Liver (tissue), 9 donors: ENCODE measurements around the gene SETD1B. TPM values are rescaled to one million over a fixed set of nuclear protein-coding genes. Genes with fewer than 3 reads are reported as not detected.

Experiments
- DNase-seq: peaks from one replicate; pipeline ENCODE4 v3.0.0-alpha.2; 2017; ENCODE audit warnings: low spot score
- H3K27ac ChIP-seq, 2 donors: one replicate each; pipeline ENCODE4 v1.7.0; 2013; ENCODE audit warnings: inconsistent platforms in 2 of 2, low read length in 2 of 2, control low read depth in 1 of 2, low read depth in 1 of 2, mild to moderate bottlenecking in 1 of 2
- H3K27me3 ChIP-seq, 4 donors: one replicate each; pipeline versions ENCODE4 v1.6.1 to v1.7.0; 2013; ENCODE audit warnings: low read length in 3 of 4, inconsistent platforms in 1 of 4, mild to moderate bottlenecking in 1 of 4, moderate library complexity in 1 of 4; ENCODE audit not compliant: control insufficient read depth in 4 of 4, insufficient read depth in 4 of 4
- H3K36me3 ChIP-seq, 4 donors: one replicate each; pipeline versions ENCODE4 v1.6.1 to v1.7.0; 2013; ENCODE audit warnings: low read length in 3 of 4, mild to moderate bottlenecking in 3 of 4, low read depth in 1 of 4, moderate library complexity in 1 of 4; ENCODE audit not compliant: control insufficient read depth in 4 of 4, insufficient read depth in 3 of 4
- H3K4me1 ChIP-seq, 4 donors: one replicate each; pipeline versions ENCODE4 v1.6.1 to v1.7.0; 2013; ENCODE audit warnings: low read length in 3 of 4, mild to moderate bottlenecking in 3 of 4, moderate library complexity in 1 of 4; ENCODE audit not compliant: control insufficient read depth in 4 of 4, insufficient read depth in 4 of 4
- H3K4me3 ChIP-seq, 3 donors: one replicate each; pipeline versions ENCODE4 v1.6.1 to v1.7.0; 2013; ENCODE audit warnings: low read length in 3 of 3, control low read depth in 1 of 3, low read depth in 1 of 3, mild to moderate bottlenecking in 1 of 3
- H3K9ac ChIP-seq, 2 donors: one replicate each; pipeline ENCODE4 v1.7.0; 2013; ENCODE audit warnings: low read length in 2 of 2, mild to moderate bottlenecking in 2 of 2, moderate library complexity in 2 of 2, control low read depth in 1 of 2, low read depth in 1 of 2
- H3K9me3 ChIP-seq, 4 donors: one replicate each; pipeline versions ENCODE4 v1.6.1 to v1.7.0; 2013; ENCODE audit warnings: low read length in 3 of 4; ENCODE audit not compliant: control insufficient read depth in 4 of 4
- ATF3 ChIP-seq: IDR thresholded peaks from 2 replicates; pipeline ENCODE4 v1.6.1; 2016; ENCODE audit warnings: antibody characterized with exemption
- CTCF ChIP-seq: fragments of 150-350 bp; IDR thresholded peaks from 2 replicates; pipeline ENCODE4 v1.5.1; 2017; ENCODE audit warnings: improper control_type of control experiment, low read depth, low read length; ENCODE audit not compliant: missing input control
- EGR1 ChIP-seq, 2 donors: IDR thresholded peaks; 2 replicates each; pipeline ENCODE4 v1.6.1; 2016 to 2018; ENCODE audit warnings: antibody characterized with exemption in 2 of 2, low read depth in 2 of 2
- FOXA2 ChIP-seq: IDR thresholded peaks from 2 replicates; pipeline ENCODE4 v1.6.1; 2016; ENCODE audit warnings: antibody characterized with exemption
- GABPA ChIP-seq, 2 donors: IDR thresholded peaks in 1 of 2; conservative IDR thresholded peaks in 1 of 2; 2 replicates each; pipeline ENCODE4 v1.6.1; 2016; ENCODE audit warnings: antibody characterized with exemption in 2 of 2, mild to moderate bottlenecking in 1 of 2, moderate library complexity in 1 of 2
- HNF4A ChIP-seq, 2 donors: conservative IDR thresholded peaks; 2 replicates each; pipeline ENCODE4 v1.6.1; 2016; ENCODE audit warnings: antibody characterized with exemption in 2 of 2, mild to moderate bottlenecking in 2 of 2
- HNF4G ChIP-seq: IDR thresholded peaks from 2 replicates; pipeline ENCODE4 v1.6.1; 2016; ENCODE audit warnings: antibody characterized with exemption
- MAX ChIP-seq: IDR thresholded peaks from 2 replicates; pipeline ENCODE4 v1.6.1; 2016; ENCODE audit warnings: antibody characterized with exemption
- NR2F2 ChIP-seq: IDR thresholded peaks from 2 replicates; pipeline ENCODE4 v1.6.1; 2016; ENCODE audit warnings: antibody characterized with exemption
- REST ChIP-seq: IDR thresholded peaks from 2 replicates; pipeline ENCODE4 v1.6.1; 2016; ENCODE audit warnings: antibody characterized with exemption, mild to moderate bottlenecking
- SP1 ChIP-seq: IDR thresholded peaks from 2 replicates; pipeline ENCODE4 v1.6.1; 2018; ENCODE audit warnings: antibody characterized with exemption, mild to moderate bottlenecking
- TAF1 ChIP-seq: conservative IDR thresholded peaks from 2 replicates; pipeline ENCODE4 v1.6.1; 2016; ENCODE audit warnings: antibody characterized with exemption, mild to moderate bottlenecking
- YY1 ChIP-seq: IDR thresholded peaks from 2 replicates; pipeline ENCODE4 v1.6.1; 2016; ENCODE audit warnings: antibody characterized with exemption, mild to moderate bottlenecking
- WGBS: extraction: QIAGEN DNeasy Blood & Tissue Kit; methylation state at CpG from one replicate; pipeline ENCODE4 v1.1.7; 2013; 5-methylcytosine and 5-hydroxymethylcytosine counted together
- polyA plus RNA-seq, 2 donors: library from polyadenylated mRNA; stranded (reverse) in 1 of 2; unstranded in 1 of 2; fragments of 200-250 nt in 1 of 2; fragments of >200 nt in 1 of 2; fragmentation: Nextera tagmentation in 1 of 2; extraction: Ambion mirVana in 1 of 2; gene quantifications; one replicate each; pipeline versions ENCODE4 v1.2.1 to v1.2.3, GENCODE V29; 2013 to 2015
- total RNA-seq, 2 donors: library from RNA; depleted of rRNA; stranded (reverse); fragments of >200 nt; gene quantifications; one replicate each; pipeline ENCODE4 v1.2.3, GENCODE V29; 2014
- donor health status: healthy.
- donor health status: healthy.
- donor health status: healthy.
- donor health status: healthy.
- donor health status: healthy.

The SETD1B gene
- total and polyA plus RNA-seq, 4 donors = 1.8 to 7.9 (median 5.0) TPM

- Histone ChIP-seq H3K9me3 (no peaks in the 10 kb centered on the region), H3K27ac (peak overlapping the region; percentile 99 to 100), H3K4me3 (peak overlapping the region; percentile 76 to 93 (median 89)), H3K36me3 (peaks cover 0 to 2% (median 0%) of the 10 kb centered on the region in 4 donors), H3K9ac (peak overlapping the region; percentile 83 to 99), H3K4me1 (peaks cover 0 to 43% (median 32%) of the 10 kb centered on the region in 4 donors), H3K27me3 (no peaks in the 10 kb centered on the region)
- no peak for DNase-seq
- WGBS = 2% methylated on average over 18 of the region's 18 CpGs
- no peak for TF ChIP-seq EGR1 (IDR thresholded peaks at IDR 0.05; ENCODE audit: low read depth in 2 of 2)
- TF ChIP-seq REST = peak; percentile 25
- no peak for TF ChIP-seq TAF1
Observed at GRCh38 chr12:121801595-121802484, 2.0 kb upstream of the SETD1B start.

GRCh38 chr12:121802485-121802842 is 1.3 kb upstream of the SETD1B start:
- Histone ChIP-seq H3K27ac (peak overlapping the region; percentile 99 to 100), H3K9me3 (no peaks in the 10 kb centered on the region), H3K9ac (peak overlapping the region; percentile 83 to 99), H3K4me3 (peak overlapping the region; percentile 66 to 93 (median 76)), H3K4me1 (peaks cover 2 to 47% (median 34%) of the 10 kb centered on the region in 4 donors), H3K27me3 (no peaks in the 10 kb centered on the region), H3K36me3 (peaks cover 0 to 2% (median 0%) of the 10 kb centered on the region in 4 donors)
- TF ChIP-seq ATF3 = no peak
- TF ChIP-seq FOXA2 = peak; percentile 25
- TF ChIP-seq SP1 = no peak
- WGBS = 0% methylated on average over 1 of the region's 1 CpG
- no peak for DNase-seq

GRCh38 chr12:121802843-121803698 is 738 bp upstream of the SETD1B start:
- peaks cover 4 to 46% (median 34%) of the 10 kb centered on the region in 4 donors for H3K4me1 ChIP-seq
- H3K27me3 ChIP-seq = no peaks in the 10 kb centered on the region
- peak overlapping the region; percentile 83 to 99 for H3K9ac ChIP-seq
- no peaks in the 10 kb centered on the region for H3K9me3 ChIP-seq
- WGBS = 1% methylated on average over 65 of the region's 65 CpGs
- peak overlapping the region; percentile 99 to 100 for H3K27ac ChIP-seq
- H3K4me3 ChIP-seq = peak overlapping the region; percentile 66 to 93 (median 76)
- H3K36me3 ChIP-seq = peaks cover 0 to 2% (median 0%) of the 10 kb centered on the region in 4 donors
- DNase-seq = peak; percentile 92
- peak; percentile 75 for TF ChIP-seq SP1
- TF ChIP-seq FOXA2 = no peak
- peak; percentile 99 for TF ChIP-seq TAF1
- peak; percentile 6 for TF ChIP-seq MAX
- TF ChIP-seq HNF4A (conservative IDR thresholded peaks at IDR 0.05) = no peak
- TF ChIP-seq GABPA (IDR thresholded peaks at IDR 0.05 in 1 of 2, conservative IDR thresholded peaks at IDR 0.05 in 1 of 2) = no peak
- TF ChIP-seq EGR1 (IDR thresholded peaks at IDR 0.05; ENCODE audit: low read depth in 2 of 2) = peak in 1 of 2 donors; percentile 16
- TF ChIP-seq REST = peak; percentile 93
- peak; percentile 99 for TF ChIP-seq YY1
- no peak for TF ChIP-seq HNF4G
- no peak for TF ChIP-seq NR2F2
- TF ChIP-seq CTCF = no peak
